ENCODE data around the gene AGR2. TPM values are rescaled to one million over a fixed set of nuclear protein-coding genes. Genes with fewer than 3 reads are reported as not detected.

Gene AGR2
- total RNA-seq, 1 donor from 2014 or later: not detected

DNA sequence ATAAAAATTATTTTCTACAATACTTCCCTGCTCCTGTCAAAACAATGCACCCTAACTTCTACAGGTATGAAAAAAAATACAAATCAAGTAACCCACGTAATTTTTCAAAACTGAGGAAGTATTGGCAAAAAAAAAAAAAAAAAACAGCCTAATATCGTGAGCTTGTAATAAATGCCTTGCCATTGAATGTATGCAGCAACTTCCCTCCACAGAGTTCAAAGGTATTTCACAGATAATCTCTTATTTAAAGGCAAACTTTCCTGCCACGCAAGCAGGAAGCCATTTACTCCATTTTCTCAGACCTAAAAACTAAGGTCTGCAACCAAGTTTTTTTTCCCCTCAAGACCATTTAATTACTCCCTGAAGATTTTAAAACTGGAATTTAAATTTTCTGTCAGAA is 642 bp upstream of the AGR2 start:
- Mint-ChIP-seq H3K27ac (ENCODE audit: unreplicated experiment) (no peak overlapping the region), H3K27me3 (ENCODE audit: low read depth, unreplicated experiment) (no peaks in the 10 kb centered on the region), H3K4me1 (ENCODE audit: low read depth, unreplicated experiment) (peaks cover 7% of the 10 kb centered on the region), H3K4me3 (ENCODE audit: unreplicated experiment) (no peak overlapping the region), H3K36me3 (ENCODE audit: low read depth, unreplicated experiment) (no peaks in the 10 kb centered on the region), H3K9me3 (ENCODE audit: unreplicated experiment) (no peaks in the 10 kb centered on the region)
- Histone ChIP-seq H3K36me3 (ENCODE audit: insufficient read depth, low read length) (no peaks in the 10 kb centered on the region), H3K79me2 (ENCODE audit: insufficient read depth, low read length) (no peaks in the 10 kb centered on the region), H4K20me1 (ENCODE audit: insufficient read depth, low read length) (no peaks in the 10 kb centered on the region), H3K9ac (ENCODE audit: low read length) (no peak overlapping the region), H3K9me3 (ENCODE audit: insufficient read depth, low read depth, low read length) (no peaks in the 10 kb centered on the region), H3K27ac (ENCODE audit: low read depth, low read length) (no peak overlapping the region), H3K4me1 (ENCODE audit: insufficient read depth, low read length) (no peaks in the 10 kb centered on the region), H3K4me3 (ENCODE audit: insufficient read depth, low read depth, low read length) (no peak overlapping the region), H3K4me2 (ENCODE audit: low read length) (no peak overlapping the region), H2AFZ (ENCODE audit: low read depth, low read length) (no peak overlapping the region), H3K27me3 (ENCODE audit: insufficient read depth, low read length) (no peaks in the 10 kb centered on the region)
- TF ChIP-seq CTCF (IDR thresholded peaks at IDR 0.05; ENCODE audit: insufficient read depth, low read depth, low read length) (no peak), EZH2 (IDR thresholded peaks at IDR 0.05; ENCODE audit: insufficient read depth, low read length) (no peak)
- no peak for FAIRE-seq
- no peak for DNase-seq (ENCODE audit: low read depth)

- no peaks in the 10 kb centered on the region for H3K36me3 Mint-ChIP-seq (ENCODE audit: low read depth, unreplicated experiment)
- no peaks in the 10 kb centered on the region for H3K27me3 ChIP-seq (ENCODE audit: insufficient read depth, low read length)
- no peaks in the 10 kb centered on the region for H3K9me3 ChIP-seq (ENCODE audit: insufficient read depth, low read depth, low read length)
- H3K79me2 ChIP-seq (ENCODE audit: insufficient read depth, low read length): no peaks in the 10 kb centered on the region
- no peaks in the 10 kb centered on the region for H4K20me1 ChIP-seq (ENCODE audit: insufficient read depth, low read length)
- H3K4me3 Mint-ChIP-seq (ENCODE audit: unreplicated experiment): no peak overlapping the region
- FAIRE-seq: no peak
- no peak overlapping the region for H3K27ac ChIP-seq (ENCODE audit: low read depth, low read length)
- H3K4me2 ChIP-seq (ENCODE audit: low read length): peak overlapping the region; percentile 13
- no peak for DNase-seq (ENCODE audit: low read depth)
- peaks cover 7% of the 10 kb centered on the region for H3K4me1 Mint-ChIP-seq (ENCODE audit: low read depth, unreplicated experiment)
- no peak overlapping the region for H2AFZ ChIP-seq (ENCODE audit: low read depth, low read length)
- H3K27ac Mint-ChIP-seq (ENCODE audit: unreplicated experiment): no peak overlapping the region
- H3K36me3 ChIP-seq (ENCODE audit: insufficient read depth, low read length): no peaks in the 10 kb centered on the region
- H3K9me3 Mint-ChIP-seq (ENCODE audit: unreplicated experiment): no peaks in the 10 kb centered on the region
- TF ChIP-seq EZH2 (IDR thresholded peaks at IDR 0.05; ENCODE audit: insufficient read depth, low read length): no peak
- TF ChIP-seq CTCF (IDR thresholded peaks at IDR 0.05; ENCODE audit: insufficient read depth, low read depth, low read length): no peak
- H3K4me1 ChIP-seq (ENCODE audit: insufficient read depth, low read length): no peaks in the 10 kb centered on the region
- H3K9ac ChIP-seq (ENCODE audit: low read length): no peak overlapping the region
- H3K27me3 Mint-ChIP-seq (ENCODE audit: low read depth, unreplicated experiment): no peaks in the 10 kb centered on the region
- no peak overlapping the region for H3K4me3 ChIP-seq (ENCODE audit: insufficient read depth, low read depth, low read length)
Measured at GRCh38 chr7:16803881-16804673, 722 bp downstream of the AGR2 start.

- no peak for DNase-seq (ENCODE audit: low read depth)
- H3K4me3 Mint-ChIP-seq (ENCODE audit: unreplicated experiment): no peak overlapping the region
- Histone ChIP-seq H2AFZ (ENCODE audit: low read depth, low read length) (no peak overlapping the region), H3K36me3 (ENCODE audit: insufficient read depth, low read length) (no peaks in the 10 kb centered on the region), H3K27me3 (ENCODE audit: insufficient read depth, low read length) (no peaks in the 10 kb centered on the region), H3K9me3 (ENCODE audit: insufficient read depth, low read depth, low read length) (no peaks in the 10 kb centered on the region), H3K4me1 (ENCODE audit: insufficient read depth, low read length) (no peaks in the 10 kb centered on the region), H3K9ac (ENCODE audit: low read length) (no peak overlapping the region), H4K20me1 (ENCODE audit: insufficient read depth, low read length) (no peaks in the 10 kb centered on the region), H3K79me2 (ENCODE audit: insufficient read depth, low read length) (no peaks in the 10 kb centered on the region), H3K4me2 (ENCODE audit: low read length) (no peak overlapping the region), H3K27ac (ENCODE audit: low read depth, low read length) (no peak overlapping the region), H3K4me3 (ENCODE audit: insufficient read depth, low read depth, low read length) (no peak overlapping the region)
- H3K36me3 Mint-ChIP-seq (ENCODE audit: low read depth, unreplicated experiment): no peaks in the 10 kb centered on the region
- no peak for FAIRE-seq
- TF ChIP-seq EZH2 (IDR thresholded peaks at IDR 0.05; ENCODE audit: insufficient read depth, low read length) (no peak), CTCF (IDR thresholded peaks at IDR 0.05; ENCODE audit: insufficient read depth, low read depth, low read length) (no peak)
- peaks cover 7% of the 10 kb centered on the region for H3K4me1 Mint-ChIP-seq (ENCODE audit: low read depth, unreplicated experiment)
- H3K9me3 Mint-ChIP-seq (ENCODE audit: unreplicated experiment): no peaks in the 10 kb centered on the region
- H3K27ac Mint-ChIP-seq (ENCODE audit: unreplicated experiment): no peak overlapping the region
- no peaks in the 10 kb centered on the region for H3K27me3 Mint-ChIP-seq (ENCODE audit: low read depth, unreplicated experiment)
Measured at GRCh38 chr7:16803125-16803524, 1.7 kb downstream of the AGR2 start.
